Neural cell (in vitro differentiated cells): Measurements from ENCODE around the gene ILK. TPM values are rescaled to one million over a fixed set of nuclear protein-coding genes. Genes with fewer than 3 reads are reported as not detected.

Source experiments
- H2AFZ ChIP-seq: fragments of 200-600, 300-800 bp; sonication (generic), shearing (Covaris generic); 2 replicates; pipeline ENCODE4 v1.6.0; 2014; ENCODE audit warnings: low read depth, mild to moderate bottlenecking, antibody characterized with exemption, low read length, moderate library complexity
- H3F3A ChIP-seq: fragments of 200-600 bp; shearing (Covaris generic); 2 replicates; pipeline ENCODE4 v1.6.1; 2016; ENCODE audit warnings: mild to moderate bottlenecking, moderate library complexity, mixed read lengths, antibody characterized with exemption, low read length; ENCODE audit not compliant: insufficient read depth, poor library complexity, severe bottlenecking
- H3K27ac ChIP-seq: fragments of 200-600, 300-800 bp; sonication (generic), shearing (Covaris generic); 2 replicates; pipeline ENCODE4 v1.5.1; 2014; ENCODE audit warnings: mild to moderate bottlenecking, low read length, moderate library complexity
- H3K27me3 ChIP-seq: fragments of 300-800, 200-600 bp; sonication (generic), shearing (Covaris generic); 2 replicates; pipeline ENCODE4 v1.6.0; 2014; ENCODE audit warnings: mild to moderate bottlenecking, low read depth, low read length, moderate library complexity; ENCODE audit not compliant: insufficient read depth
- H3K36me3 ChIP-seq: fragments of 300-800, 200-600 bp; sonication (generic), shearing (Covaris generic); 2 replicates; pipeline ENCODE4 v1.5.1; 2014; ENCODE audit warnings: mild to moderate bottlenecking, antibody characterized with exemption, low read length, moderate library complexity; ENCODE audit not compliant: insufficient read depth
- H3K4me2 ChIP-seq: fragments of 300-800, 200-600 bp; sonication (generic), shearing (Covaris generic); 2 replicates; pipeline ENCODE4 v1.6.0; 2014; ENCODE audit warnings: mild to moderate bottlenecking, low read length
- H3K4me3 ChIP-seq: fragments of 300-800, 200-600 bp; sonication (generic), shearing (Covaris generic); 2 replicates; pipeline ENCODE4 v1.5.1; 2014; ENCODE audit warnings: mild to moderate bottlenecking, low read length, moderate library complexity
- H3K79me2 ChIP-seq: fragments of 200-600 bp; shearing (Covaris generic); replicated peaks from 2 replicates; pipeline ENCODE4 v1.6.0; 2014; ENCODE audit warnings: mild to moderate bottlenecking, low read length, moderate library complexity; ENCODE audit not compliant: insufficient read depth
- H3K9ac ChIP-seq: fragments of 300-800, 200-600 bp; sonication (generic), shearing (Covaris generic); 2 replicates; pipeline ENCODE4 v1.6.1; 2016; ENCODE audit warnings: mild to moderate bottlenecking, low read length, mixed read lengths
- H3K9me2 ChIP-seq: fragments of 200-600 bp; shearing (Covaris generic); 2 replicates; pipeline ENCODE4 v1.6.1; 2016; ENCODE audit warnings: mild to moderate bottlenecking, low read length, mixed read lengths; ENCODE audit not compliant: insufficient read depth
- H3K9me3 ChIP-seq: fragments of 200-600, 300-800 bp; sonication (generic), shearing (Covaris generic); 2 replicates; pipeline ENCODE4 v1.6.1; 2016; ENCODE audit warnings: mild to moderate bottlenecking, mixed run types, low read length, moderate library complexity, mixed read lengths
- H4K20me1 ChIP-seq: fragments of 200-600 bp; shearing (Covaris generic); 2 replicates; pipeline ENCODE4 v1.6.1; 2016; ENCODE audit warnings: mild to moderate bottlenecking, mixed run types; ENCODE audit not compliant: insufficient read depth
- EP300 ChIP-seq: fragments of 450-650 bp; conservative IDR thresholded peaks from 2 replicates; pipeline ENCODE4 v1.6.1; 2014; ENCODE audit warnings: antibody characterized with exemption, mild to moderate bottlenecking, moderate library complexity; ENCODE audit not compliant: poor library complexity, severe bottlenecking
- EZH2 ChIP-seq: fragments of 200-600, 300-800 bp; shearing (Covaris generic), sonication (generic); IDR thresholded peaks from 2 replicates; pipeline ENCODE4 v1.6.1; 2014; ENCODE audit warnings: antibody characterized with exemption, low read length, borderline replicate concordance, mild to moderate bottlenecking; ENCODE audit not compliant: insufficient read depth, poor library complexity, severe bottlenecking
- MXI1 ChIP-seq: fragments of 450-650 bp; conservative IDR thresholded peaks from 2 replicates; pipeline ENCODE4 v1.6.1; 2014; ENCODE audit warnings: antibody characterized with exemption, mild to moderate bottlenecking; ENCODE audit not compliant: poor library complexity, severe bottlenecking
- POLR2AphosphoS5 ChIP-seq: IDR thresholded peaks from 2 replicates; pipeline ENCODE4 v1.6.1; 2012
- RAD21 ChIP-seq: fragments of 450-650 bp; conservative IDR thresholded peaks from 2 replicates; pipeline ENCODE4 v1.6.1; 2014; ENCODE audit warnings: antibody characterized with exemption, mild to moderate bottlenecking, moderate library complexity
- REST ChIP-seq: IDR thresholded peaks from 2 replicates; pipeline ENCODE4 v1.6.1; 2012; ENCODE audit warnings: borderline replicate concordance
- SMC3 ChIP-seq: fragments of 450-650 bp; conservative IDR thresholded peaks from 2 replicates; pipeline ENCODE4 v1.6.1; 2014; ENCODE audit warnings: antibody characterized with exemption, mild to moderate bottlenecking, moderate library complexity; ENCODE audit not compliant: poor library complexity
- TAF1 ChIP-seq: IDR thresholded peaks from 2 replicates; pipeline ENCODE4 v1.6.1; 2012; ENCODE audit warnings: low read depth
- polyA plus RNA-seq: library from polyadenylated mRNA; depleted of rRNA; stranded (reverse); fragments of >200 nt; gene quantifications from 2 replicates; pipeline ENCODE4 v1.2.3, GENCODE V29; 2014
- TF ChIP-seq, protein P1 (sequence below): fragments of 450-650 bp; IDR thresholded peaks from 2 replicates; pipeline ENCODE4 v1.5.1; 2014; ENCODE audit warnings: antibody characterized with exemption, mild to moderate bottlenecking, moderate library complexity; ENCODE audit not compliant: poor library complexity, severe bottlenecking

ILK gene
- polyA plus RNA-seq, 1 donor from 2014 or later = 68.8 TPM

DNA sequence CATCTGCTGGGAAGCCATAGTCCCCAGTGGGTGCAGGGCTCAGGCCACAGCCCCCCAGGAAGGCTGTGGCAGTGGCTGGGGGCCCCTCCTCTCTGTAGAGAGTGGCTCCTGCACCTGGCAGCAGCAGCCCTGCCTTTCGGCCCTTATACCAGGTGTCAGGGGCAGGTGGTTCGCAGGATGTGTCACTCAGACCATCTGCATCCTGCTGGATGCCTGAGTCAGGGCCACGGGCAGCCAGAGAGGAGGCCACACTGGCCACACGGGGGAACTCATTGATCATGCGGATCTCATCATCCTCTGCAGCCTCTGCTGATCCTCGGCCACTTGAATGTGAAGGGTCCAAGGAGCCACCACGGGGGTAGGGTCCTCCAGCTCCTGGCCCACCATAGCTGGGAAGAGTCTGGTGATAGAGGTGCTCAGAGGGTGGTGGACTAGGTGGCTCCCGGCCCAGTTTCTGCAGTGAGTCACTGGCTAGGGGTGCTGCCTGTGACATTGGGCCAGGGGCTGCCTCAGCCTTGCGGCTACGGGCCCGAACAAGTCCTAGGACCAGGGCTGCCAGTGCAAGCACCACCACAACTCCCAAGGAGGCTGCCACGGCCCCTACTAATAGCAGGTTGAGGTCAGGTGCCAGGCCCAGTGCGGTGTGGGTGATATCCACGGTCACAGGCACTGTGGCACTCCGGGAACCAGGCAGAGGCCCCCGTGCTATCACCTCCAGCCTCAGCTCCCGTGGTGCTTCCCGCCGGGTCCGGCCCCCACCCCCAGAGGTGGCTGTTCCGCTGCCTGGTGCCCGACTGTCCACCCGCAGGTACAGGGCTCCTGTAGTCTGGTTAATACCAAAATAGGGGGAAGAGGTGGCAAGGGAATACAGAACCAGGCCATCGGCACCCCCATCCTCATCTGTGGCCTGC lies 18.9 kb downstream of the ILK start:
- H2AFZ ChIP-seq = no peak overlapping the region
- no peaks in the 10 kb centered on the region for H3K9me3 ChIP-seq
- H3K4me2 ChIP-seq = no peak overlapping the region
- no peaks in the 10 kb centered on the region for H4K20me1 ChIP-seq
- H3K27ac ChIP-seq = no peak overlapping the region
- H3K4me3 ChIP-seq = no peak overlapping the region
- H3K36me3 ChIP-seq = peaks cover 7% of the 10 kb centered on the region
- no peaks in the 10 kb centered on the region for H3F3A ChIP-seq
- TF ChIP-seq POLR2AphosphoS5 = no peak
- TF ChIP-seq, protein P1, sequence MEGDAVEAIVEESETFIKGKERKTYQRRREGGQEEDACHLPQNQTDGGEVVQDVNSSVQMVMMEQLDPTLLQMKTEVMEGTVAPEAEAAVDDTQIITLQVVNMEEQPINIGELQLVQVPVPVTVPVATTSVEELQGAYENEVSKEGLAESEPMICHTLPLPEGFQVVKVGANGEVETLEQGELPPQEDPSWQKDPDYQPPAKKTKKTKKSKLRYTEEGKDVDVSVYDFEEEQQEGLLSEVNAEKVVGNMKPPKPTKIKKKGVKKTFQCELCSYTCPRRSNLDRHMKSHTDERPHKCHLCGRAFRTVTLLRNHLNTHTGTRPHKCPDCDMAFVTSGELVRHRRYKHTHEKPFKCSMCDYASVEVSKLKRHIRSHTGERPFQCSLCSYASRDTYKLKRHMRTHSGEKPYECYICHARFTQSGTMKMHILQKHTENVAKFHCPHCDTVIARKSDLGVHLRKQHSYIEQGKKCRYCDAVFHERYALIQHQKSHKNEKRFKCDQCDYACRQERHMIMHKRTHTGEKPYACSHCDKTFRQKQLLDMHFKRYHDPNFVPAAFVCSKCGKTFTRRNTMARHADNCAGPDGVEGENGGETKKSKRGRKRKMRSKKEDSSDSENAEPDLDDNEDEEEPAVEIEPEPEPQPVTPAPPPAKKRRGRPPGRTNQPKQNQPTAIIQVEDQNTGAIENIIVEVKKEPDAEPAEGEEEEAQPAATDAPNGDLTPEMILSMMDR = no peak
- TF ChIP-seq SMC3 = no peak
- no peak for TF ChIP-seq TAF1
- TF ChIP-seq MXI1 = no peak
- no peak for TF ChIP-seq REST
- TF ChIP-seq RAD21 = no peak
- TF ChIP-seq EZH2 = no peak
- no peak for TF ChIP-seq EP300
- no peaks in the 10 kb centered on the region for H3K9me2 ChIP-seq
- H3K79me2 ChIP-seq = no peaks in the 10 kb centered on the region
- H3K27me3 ChIP-seq = no peaks in the 10 kb centered on the region
- H3K9ac ChIP-seq = no peak overlapping the region

DNA sequence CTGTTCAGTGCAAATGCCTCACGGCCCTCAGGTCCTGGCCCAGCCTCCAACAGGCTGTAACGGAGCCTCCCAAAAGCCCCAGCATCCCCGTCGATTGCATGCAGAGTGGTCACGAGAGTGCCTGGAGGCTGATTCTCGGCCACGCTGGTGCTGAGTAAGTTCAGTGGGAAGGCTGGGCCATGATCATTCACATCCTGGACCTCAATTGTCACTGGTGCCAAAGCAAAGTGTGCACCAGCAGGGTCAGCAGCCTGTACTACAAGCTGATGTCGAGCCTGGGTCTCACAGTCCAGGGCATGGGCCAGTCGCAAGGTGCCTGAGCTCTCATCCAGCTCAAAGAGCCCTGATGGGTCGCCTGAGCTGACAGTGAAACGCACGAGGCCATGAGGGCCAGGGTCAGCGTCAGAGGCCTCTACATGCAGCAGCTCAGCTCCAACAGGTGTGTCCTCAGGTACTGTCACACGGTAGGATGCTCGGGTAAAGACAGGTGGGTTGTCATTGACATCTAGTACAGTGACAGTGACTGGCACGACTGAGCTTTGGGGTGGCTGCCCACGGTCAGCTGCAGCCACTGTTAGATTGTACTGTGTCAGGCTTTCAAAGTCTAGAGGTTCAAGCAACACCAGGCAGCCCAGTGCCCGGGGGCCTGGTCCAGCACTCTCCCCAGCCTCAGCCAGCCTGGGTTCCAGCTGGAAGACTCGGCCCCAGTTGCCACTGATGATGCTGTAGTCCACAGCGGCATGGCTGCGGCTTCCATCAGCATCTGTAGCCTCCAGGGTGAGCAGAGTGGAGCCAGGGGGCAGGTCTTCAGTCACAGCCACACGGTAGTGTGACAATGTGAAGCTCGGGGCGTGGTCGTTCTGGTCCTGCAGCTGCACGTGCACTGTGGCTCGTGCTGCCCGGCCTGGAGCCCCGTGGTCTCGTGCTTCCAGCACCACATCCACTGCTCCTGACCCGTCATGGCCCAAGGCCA lies 20.1 kb downstream of the ILK start:
- no peak overlapping the region for H3K27ac ChIP-seq
- H4K20me1 ChIP-seq = no peaks in the 10 kb centered on the region
- no peak overlapping the region for H3K4me3 ChIP-seq
- H3K79me2 ChIP-seq = no peaks in the 10 kb centered on the region
- peaks cover 7% of the 10 kb centered on the region for H3K36me3 ChIP-seq
- no peaks in the 10 kb centered on the region for H3F3A ChIP-seq
- H3K27me3 ChIP-seq = no peaks in the 10 kb centered on the region
- H3K9ac ChIP-seq = no peak overlapping the region
- H3K9me2 ChIP-seq = no peaks in the 10 kb centered on the region
- TF ChIP-seq, protein P1 = no peak
- TF ChIP-seq TAF1 (no peak), EP300 (no peak), REST (no peak), RAD21 (no peak), MXI1 (no peak), SMC3 (no peak), POLR2AphosphoS5 (no peak), EZH2 (no peak)
- no peaks in the 10 kb centered on the region for H3K9me3 ChIP-seq
- H2AFZ ChIP-seq = no peak overlapping the region
- no peak overlapping the region for H3K4me2 ChIP-seq
